HG03196 (cell line): ENCODE measurements around the gene KRTAP2-1.
"Not testable (repeated sequence)": the region's sequence is repeated elsewhere in the genome, so short reads cannot be mapped to it uniquely, and the experiment has no call there.

Experiments
- ATAC-seq: cut with Tn5 transposase; IDR thresholded peaks from one replicate; pipeline ENCODE4 v1.9.1; 2021; ENCODE audit not compliant: unreplicated experiment

The KRTAP2-1 gene

DNA sequence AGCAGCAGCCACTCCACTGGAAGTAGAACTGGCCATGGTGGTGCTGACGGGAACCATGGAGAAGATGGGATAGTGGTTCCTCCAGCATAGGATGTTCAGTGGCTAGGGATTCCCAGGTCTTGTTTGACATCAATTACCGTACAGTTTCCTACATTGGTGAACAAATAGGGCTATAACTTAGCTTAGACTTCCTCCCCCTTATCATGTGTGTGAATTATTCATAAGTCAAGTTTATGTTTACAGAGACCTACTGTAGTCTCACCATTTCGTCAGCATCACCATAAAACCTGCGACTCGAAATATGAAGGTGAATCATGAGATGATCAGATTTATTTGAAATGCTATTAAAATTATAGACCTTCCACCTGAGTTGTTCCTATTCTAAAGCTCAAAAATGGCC lies 11.6 kb upstream of the KRTAP2-1 start:
- no peak for ATAC-seq

GRCh38 chr17:41057547-41057946 lies 10.4 kb upstream of the KRTAP2-1 start:
- ATAC-seq = no peak

- not testable (repeated sequence) for ATAC-seq
Observed at GRCh38 chr17:41055130-41055529, 8.0 kb upstream of the KRTAP2-1 start, which contains the start of gene KRTAP2-2. TSS of gene KRTAP2-2 (minus strand) at chr17:41055230. CDS start at chr17:41055211, 19 bp downstream.

GRCh38 chr17:41054556-41054955 lies 7.4 kb upstream of the KRTAP2-1 start:
- ATAC-seq = not testable (repeated sequence)

GRCh38 chr17:41054025-41054424 lies 6.9 kb upstream of the KRTAP2-1 start:
- no peak for ATAC-seq

DNA sequence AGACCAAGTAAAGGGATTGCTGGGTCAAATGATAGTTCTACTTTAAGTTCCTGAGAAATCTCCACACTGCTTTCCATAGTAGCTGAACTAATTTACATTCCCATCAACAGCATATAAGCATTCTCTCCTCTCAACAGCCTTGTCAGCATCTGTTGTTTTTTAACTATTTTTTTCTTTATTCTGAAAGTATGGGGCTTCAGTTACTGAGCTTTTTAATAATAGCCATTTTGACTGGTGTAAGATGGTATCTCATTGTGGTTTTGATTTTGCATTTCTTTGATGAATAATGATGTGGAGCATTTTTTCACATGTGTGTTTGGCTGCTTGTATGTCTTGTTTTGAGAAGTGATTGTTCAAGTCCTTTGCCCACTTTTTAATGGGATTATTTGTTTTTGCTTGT lies 5.5 kb upstream of the KRTAP2-1 start:
- ATAC-seq = no peak

- no peak for ATAC-seq
Observed at GRCh38 chr17:41049110-41049509, 2.0 kb upstream of the KRTAP2-1 start.

- ATAC-seq = no peak
Observed at GRCh38 chr17:41048441-41048840, 1.3 kb upstream of the KRTAP2-1 start.

DNA sequence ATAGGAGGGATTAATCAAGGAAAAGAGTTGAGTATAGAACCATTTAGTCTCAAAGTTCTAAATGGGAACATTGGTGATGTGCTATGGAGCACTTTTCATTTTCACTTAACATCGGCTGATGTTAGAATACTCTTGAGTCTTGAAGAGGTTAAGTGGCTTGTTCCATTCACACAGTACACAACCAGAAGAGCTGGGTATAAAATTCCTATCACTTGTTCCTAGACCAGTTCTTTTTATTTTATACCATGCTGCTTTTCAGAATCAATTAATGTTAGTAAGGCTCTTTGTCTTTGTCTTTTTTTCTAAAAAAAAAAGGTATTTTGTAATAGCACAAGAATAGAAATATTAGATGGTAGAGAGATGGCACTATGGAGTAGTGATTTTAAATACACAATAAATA lies 4.2 kb downstream of the KRTAP2-1 start:
- no peak for ATAC-seq

DNA sequence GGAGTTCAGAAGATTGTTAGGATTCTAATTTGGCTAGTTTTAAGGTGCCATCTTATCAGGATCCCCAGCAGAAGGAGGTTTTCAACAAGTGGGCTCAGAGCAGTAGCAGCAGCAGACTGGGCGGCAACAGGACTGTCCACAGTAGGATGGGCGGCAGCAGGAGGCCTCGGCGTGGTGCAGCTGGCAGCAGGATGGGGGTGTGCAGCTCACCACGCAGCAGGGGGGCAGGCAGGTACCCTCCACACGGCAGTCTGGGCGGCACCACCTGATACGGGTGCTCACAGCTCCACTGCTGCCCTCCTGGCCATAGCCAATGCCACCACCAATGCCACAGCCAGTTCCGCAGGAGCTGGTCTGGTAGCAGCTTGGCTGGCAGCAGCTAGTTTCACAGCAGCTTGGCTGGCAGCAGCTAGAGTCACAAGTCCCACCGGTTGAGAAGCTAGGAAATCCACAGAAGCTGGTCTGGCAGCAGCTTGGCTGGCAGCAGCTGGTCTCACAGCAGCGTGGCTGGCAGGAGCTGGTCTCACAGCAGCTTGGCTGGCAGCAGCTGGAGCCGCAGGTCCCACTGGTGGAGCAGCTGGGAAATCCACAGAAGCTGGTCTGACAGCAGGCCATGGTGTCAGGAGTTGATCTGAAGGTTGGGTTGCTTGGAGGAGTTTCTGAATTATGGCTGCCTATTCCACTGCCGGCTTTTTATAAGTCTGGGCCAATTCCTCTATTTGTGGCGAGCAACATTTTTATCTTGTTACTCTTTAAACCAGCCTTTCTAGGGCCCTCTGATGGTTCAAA lies 6.1 kb downstream of the KRTAP2-1 start, which contains the start of gene KRTAP1-1:
Gene KRTAP1-1, minus strand, starts transcription at position 668 of the 789 bp plus-strand sequence. Its CDS starts 53 bp downstream, at position 615.
- not testable (repeated sequence) for ATAC-seq

DNA sequence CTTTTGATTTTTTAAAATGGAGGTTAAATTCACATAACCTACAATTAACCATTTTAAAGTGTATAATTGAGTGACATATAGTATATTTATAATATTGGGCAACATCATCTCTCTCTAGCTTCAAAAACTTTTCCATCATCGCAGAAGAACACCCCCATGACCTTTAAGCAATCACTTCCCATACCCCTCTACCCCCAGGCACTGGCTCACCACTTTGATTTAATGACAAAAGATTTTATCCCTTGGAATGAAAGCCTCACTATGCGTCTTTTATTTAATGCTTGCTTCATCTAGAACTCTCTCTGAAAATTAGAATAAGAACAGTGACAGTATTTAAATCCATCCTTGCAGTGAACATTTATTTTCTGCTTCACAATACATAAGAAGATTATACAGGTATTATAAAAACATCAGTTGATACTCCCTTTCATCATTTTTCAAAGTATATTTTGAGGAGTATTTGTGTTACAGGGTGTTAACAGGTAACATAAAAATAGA lies 9.2 kb downstream of the KRTAP2-1 start:
- no peak for ATAC-seq

DNA sequence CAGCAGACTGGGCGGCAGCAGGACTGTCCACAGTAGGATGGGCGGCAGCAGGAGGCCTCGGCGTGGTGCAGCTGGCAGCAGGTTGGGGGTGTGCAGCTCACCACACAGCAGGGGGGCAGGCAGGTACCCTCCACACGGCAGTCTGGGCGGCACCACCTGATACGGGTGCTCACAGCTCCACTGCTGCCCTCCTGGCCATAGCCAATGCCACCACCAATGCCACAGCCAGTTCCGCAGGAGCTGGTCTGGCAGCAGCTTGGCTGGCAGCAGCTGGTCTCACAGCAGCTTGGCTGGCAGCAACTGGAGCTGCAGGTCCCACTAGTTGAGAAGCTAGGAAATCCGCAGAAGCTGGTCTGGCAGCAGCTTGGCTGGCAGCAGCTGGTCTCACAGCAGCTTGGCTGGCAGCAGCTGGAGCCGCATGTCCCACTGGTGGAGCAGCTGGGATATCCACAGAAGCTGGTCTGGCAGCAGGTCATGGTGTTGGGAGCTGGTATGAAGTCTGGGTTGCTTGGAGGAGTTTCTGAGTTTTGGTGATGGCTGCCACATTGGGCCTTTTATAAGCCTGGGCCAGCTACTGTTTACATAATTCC lies 12.7 kb downstream of the KRTAP2-1 start, which contains the start of gene KRTAP1-3:
Gene KRTAP1-3, minus strand, starts transcription at position 529 of the 590 bp plus-strand sequence. Its CDS starts 53 bp downstream, at position 476.
- not testable (repeated sequence) for ATAC-seq

- no peak for ATAC-seq
Observed at GRCh38 chr17:41029633-41030245, 17.4 kb downstream of the KRTAP2-1 start, which contains the start of gene KRTAP1-4. TSS of gene KRTAP1-4 (minus strand) at chr17:41030195. CDS start at chr17:41030078, 117 bp downstream.

DNA sequence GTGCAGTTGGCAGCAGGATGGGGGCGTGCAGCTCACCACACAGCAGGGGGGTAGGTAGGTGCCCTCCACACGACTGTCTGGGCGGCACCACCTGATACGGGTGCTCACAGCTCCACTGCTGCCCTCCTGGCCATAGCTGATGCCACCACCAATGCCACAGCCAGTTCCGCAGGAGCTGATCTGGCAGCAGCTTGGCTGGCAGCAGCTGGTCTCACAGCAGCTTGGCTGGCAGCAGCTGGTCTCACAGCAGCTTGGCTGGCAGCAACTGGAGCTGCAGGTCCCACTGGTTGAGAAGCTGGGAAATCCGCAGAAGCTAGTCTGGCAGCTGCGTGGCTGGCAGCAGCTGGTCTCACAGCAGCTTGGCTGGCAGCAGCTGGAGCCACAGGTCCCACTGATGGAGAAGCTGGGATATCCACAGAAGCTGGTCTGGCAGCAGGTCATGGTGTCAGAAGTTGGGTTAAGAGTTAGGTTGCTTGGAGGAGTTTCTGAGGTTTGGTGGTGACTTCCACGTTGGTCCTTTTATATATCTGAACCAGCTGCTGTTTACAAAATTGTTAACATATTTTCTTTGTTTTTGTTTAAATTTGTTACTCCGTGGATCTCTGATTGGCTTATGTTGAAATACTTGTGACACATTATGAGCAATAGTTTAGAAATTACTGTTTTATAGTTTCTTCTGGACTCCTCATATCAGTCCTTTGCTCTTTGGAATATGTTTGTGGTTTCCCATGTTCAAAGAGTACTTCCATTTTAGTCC lies 20.2 kb downstream of the KRTAP2-1 start, which contains the start of gene KRTAP1-5:
Gene KRTAP1-5, minus strand, starts transcription at position 494 of the 757 bp plus-strand sequence. Its CDS starts 53 bp downstream, at position 441.
- no peak for ATAC-seq

GRCh38 chr17:41024697-41025096 lies 22.4 kb downstream of the KRTAP2-1 start:
- no peak for ATAC-seq

DNA sequence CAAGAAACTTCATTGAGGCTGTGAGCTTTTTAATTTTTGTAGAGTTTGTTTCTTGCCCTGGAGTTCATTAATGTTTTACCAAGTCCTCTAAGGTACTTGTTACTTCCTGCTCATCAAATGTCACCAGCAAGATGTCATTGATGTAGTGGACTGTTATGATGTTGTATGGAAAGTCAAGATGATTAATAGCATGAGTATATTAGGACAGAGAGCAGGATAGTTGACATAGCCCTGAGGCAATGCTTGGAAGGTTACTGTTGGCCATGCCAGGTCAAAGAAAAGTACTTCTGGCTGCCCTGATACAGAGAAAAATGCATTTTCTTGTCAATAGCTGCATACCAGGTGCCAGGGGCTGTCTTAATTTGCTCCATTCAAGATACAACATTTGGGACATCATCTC lies 26.8 kb downstream of the KRTAP2-1 start:
- ATAC-seq = no peak

GRCh38 chr17:41019415-41019814 lies 27.7 kb downstream of the KRTAP2-1 start:
- ATAC-seq = no peak

GRCh38 chr17:41018541-41018940 lies 28.6 kb downstream of the KRTAP2-1 start:
- ATAC-seq = no peak

DNA sequence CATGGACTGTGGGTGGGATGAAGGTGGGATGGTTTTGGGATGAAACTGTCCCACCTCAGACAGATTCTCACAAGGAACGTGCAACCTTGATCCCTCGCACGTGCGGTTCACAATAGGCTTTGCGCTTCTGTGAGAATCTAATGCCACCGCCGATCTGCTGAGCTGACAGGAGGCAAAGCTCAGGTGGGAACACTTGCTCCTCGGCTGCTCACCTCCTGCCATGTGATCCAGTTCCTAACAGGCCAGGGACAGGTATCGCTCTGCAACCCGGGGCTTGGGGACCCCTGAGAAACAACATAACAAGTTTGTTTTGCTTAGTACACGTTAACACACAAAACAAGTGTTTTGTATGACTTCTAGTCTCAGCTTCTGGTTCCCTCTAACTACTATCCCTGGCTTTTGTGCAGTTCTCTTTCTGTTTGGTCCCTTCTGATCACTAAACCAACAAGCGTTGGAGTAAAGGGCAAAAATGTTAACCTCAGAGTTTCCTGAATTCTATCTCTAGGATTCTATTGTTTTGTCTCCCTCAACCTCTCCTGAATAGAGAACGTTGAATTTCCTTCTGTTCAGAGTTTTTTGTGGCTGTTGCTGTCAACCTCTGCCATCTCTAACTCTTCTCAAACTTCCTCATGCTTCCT lies 30.4 kb downstream of the KRTAP2-1 start:
- no peak for ATAC-seq

GRCh38 chr17:41015454-41015853 lies 31.7 kb downstream of the KRTAP2-1 start:
- no peak for ATAC-seq
